Vagina (tissue), 2 donors: ENCODE data around the gene GNA15. TPM values are rescaled to one million over a fixed set of nuclear protein-coding genes. Genes with fewer than 3 reads are reported as not detected.

Experiments
- DNase-seq, 2 donors: peaks; one replicate each; pipeline ENCODE4 v3.0.0-alpha.2; 2017; ENCODE audit errors: extremely low spot score in 2 of 2
- H3K27ac ChIP-seq: fragments of 200-600 bp; sonication (generic); one replicate; pipeline ENCODE4 v1.5.1; 2019
- H3K27me3 ChIP-seq: fragments of 200-600 bp; sonication (generic); one replicate; pipeline ENCODE4 v1.5.1; 2019
- H3K36me3 ChIP-seq, 2 donors: fragments of 200-600 bp; sonication (generic); one replicate each; pipeline ENCODE4 v1.5.1; 2017 to 2019
- H3K4me1 ChIP-seq: fragments of 200-600 bp; sonication (generic); one replicate; pipeline ENCODE4 v1.5.1; 2019
- H3K4me3 ChIP-seq, 2 donors: fragments of 200-600 bp; sonication (generic); 1 replicate in 1 of 2; 2 replicates in 1 of 2; pipeline ENCODE4 v1.5.1; 2016 to 2019
- H3K9me3 ChIP-seq: fragments of 200-600 bp; sonication (generic); one replicate; pipeline ENCODE4 v1.5.1; 2019
- CTCF ChIP-seq, 3 experiments: fragments of 450-650 bp in 2 of 3; fragments of 200-600 bp in 1 of 3; sonication (generic) in 1 of 3; IDR thresholded peaks; one replicate each; pipeline ENCODE4 v1.5.1; 2017 to 2019; ENCODE audit warnings: antibody characterized with exemption in 3 of 3, mild to moderate bottlenecking in 2 of 3, moderate library complexity in 2 of 3
- POLR2A ChIP-seq, 2 donors: fragments of 450-650 bp; IDR thresholded peaks; one replicate each; pipeline ENCODE4 v1.6.1; 2017; ENCODE audit warnings: antibody characterized with exemption in 2 of 2, mild to moderate bottlenecking in 2 of 2, moderate library complexity in 2 of 2
- POLR2AphosphoS5 ChIP-seq, 2 donors: sonication (generic); formaldehyde crosslinking; IDR thresholded peaks; one replicate each; pipeline ENCODE4 v1.9.0; 2017; ENCODE audit warnings: antibody characterized with exemption in 2 of 2, mild to moderate bottlenecking in 2 of 2, low read depth in 1 of 2; ENCODE audit not compliant: insufficient read depth in 1 of 2
- intact Hi-C: fragments of 100-400 bp; cut with DNase I; formaldehyde crosslinking; loops from one replicate; pipeline ENCODE4 v1.15.1; 2023
- total RNA-seq: library from RNA; depleted of rRNA; stranded (reverse); fragments of >200 nt; gene quantifications from one replicate; pipeline ENCODE4 v1.2.3, GENCODE V29; 2016

Gene GNA15
- total RNA-seq, 1 donor from 2014 or later = 28.2 TPM

- Histone ChIP-seq H3K4me1 (peaks cover 85% of the 10 kb centered on the region), H3K36me3 (no peaks in the 10 kb centered on the region), H3K27ac (no peak overlapping the region), H3K9me3 (no peaks in the 10 kb centered on the region), H3K4me3 (no peak overlapping the region), H3K27me3 (no peaks in the 10 kb centered on the region)
- intact Hi-C loops = loop anchor here (10.0 kb wide), 1 partner anchor 150 kb away; no protein-coding TSS in a partner anchor
- no peak for DNase-seq
- no peak for TF ChIP-seq POLR2A (IDR thresholded peaks at IDR 0.05)
- no peak for TF ChIP-seq CTCF (IDR thresholded peaks at IDR 0.05)
- TF ChIP-seq POLR2AphosphoS5 (IDR thresholded peaks at IDR 0.05; ENCODE audit: insufficient read depth in 1 of 2, low read depth in 1 of 2) = no peak
These were observed 31.2 kb upstream of the GNA15 start for GRCh38 chr19:3104708-3104983.

GRCh38 chr19:3105641-3106508 lies 30.0 kb upstream of the GNA15 start:
- Histone ChIP-seq H3K4me1 (peaks cover 73% of the 10 kb centered on the region), H3K27me3 (no peaks in the 10 kb centered on the region), H3K4me3 (no peak overlapping the region), H3K36me3 (no peaks in the 10 kb centered on the region), H3K27ac (no peak overlapping the region), H3K9me3 (no peaks in the 10 kb centered on the region)
- intact Hi-C loops = loop anchor here (5.0 to 10.0 kb wide), 2 partner anchors 39 to 151 kb away; no protein-coding TSS in a partner anchor
- TF ChIP-seq POLR2A (IDR thresholded peaks at IDR 0.05) = no peak
- TF ChIP-seq POLR2AphosphoS5 (IDR thresholded peaks at IDR 0.05; ENCODE audit: insufficient read depth in 1 of 2, low read depth in 1 of 2) = no peak
- no peak for TF ChIP-seq CTCF (IDR thresholded peaks at IDR 0.05)
- DNase-seq = no peak

- Histone ChIP-seq H3K27me3 (no peaks in the 10 kb centered on the region), H3K4me1 (peaks cover 65% of the 10 kb centered on the region), H3K4me3 (no peak overlapping the region), H3K9me3 (no peaks in the 10 kb centered on the region), H3K27ac (no peak overlapping the region), H3K36me3 (no peaks in the 10 kb centered on the region)
- DNase-seq = no peak
- TF ChIP-seq POLR2A (IDR thresholded peaks at IDR 0.05) = no peak
- no peak for TF ChIP-seq POLR2AphosphoS5 (IDR thresholded peaks at IDR 0.05; ENCODE audit: insufficient read depth in 1 of 2, low read depth in 1 of 2)
- no peak for TF ChIP-seq CTCF (IDR thresholded peaks at IDR 0.05)
- intact Hi-C loops = loop anchor here (5.0 to 10.0 kb wide), 2 partner anchors 39 to 152 kb away; no protein-coding TSS in a partner anchor
These were observed 29.2 kb upstream of the GNA15 start for GRCh38 chr19:3106509-3107141.

- intact Hi-C loops = loop anchor here (5.0 to 10.0 kb wide), 2 partner anchors 40 to 153 kb away; no protein-coding TSS in a partner anchor
- no peak overlapping the region for H3K27ac ChIP-seq
These were observed 28.2 kb upstream of the GNA15 start for GRCh38 chr19:3107658-3108057.

More at GRCh38 chr19:3107658-3108057, 28.2 kb upstream of the GNA15 start:
- H3K9me3 ChIP-seq = no peaks in the 10 kb centered on the region
- H3K4me1 ChIP-seq = peaks cover 56% of the 10 kb centered on the region
- no peaks in the 10 kb centered on the region for H3K27me3 ChIP-seq
- no peak for DNase-seq
- H3K36me3 ChIP-seq = no peaks in the 10 kb centered on the region
- no peak for TF ChIP-seq POLR2A (IDR thresholded peaks at IDR 0.05)
- TF ChIP-seq POLR2AphosphoS5 (IDR thresholded peaks at IDR 0.05; ENCODE audit: insufficient read depth in 1 of 2, low read depth in 1 of 2) = no peak
- no peak for TF ChIP-seq CTCF (IDR thresholded peaks at IDR 0.05)
- H3K4me3 ChIP-seq = no peak overlapping the region
